IMR-90 (cell line): ENCODE results near the gene KDF1. TPM values are rescaled to one million over a fixed set of nuclear protein-coding genes. Genes with fewer than 3 reads are reported as not detected.

Experiments used
- ATAC-seq: fragments of 200-7000 bp; cut with Tn5 transposase; 2 replicates; pipeline ENCODE4 v1.9.1; 2020; ENCODE audit warnings: low read depth, mild to moderate bottlenecking, moderate library complexity
- BruUV-seq: library from RNA; stranded (reverse); fragments of 400-500 nt; replicated peaks from 2 replicates; lab custom pipeline; 2021; lab: Mats Ljungman, UMichigan
- CTCF ChIA-PET: fragments of 300-600 bp; formaldehyde crosslinking; extraction: SDS; loops from one replicate; lab custom pipeline; 2021; ENCODE audit warnings: antibody characterized with exemption; lab: Yijun Ruan, JAX
- POLR2A ChIA-PET: fragments of 300-600 bp; sonication (Branson Sonifier 250); formaldehyde crosslinking; loops from one replicate; lab custom pipeline; 2022; ENCODE audit warnings: antibody characterized with exemption; ENCODE audit not compliant: unreplicated experiment; lab: Charles Lee
- DNase-seq: peaks from one replicate; pipeline ENCODE4 v3.0.0; 2013
- H2AFZ ChIP-seq: replicated peaks from 2 replicates; pipeline ENCODE3; 2013; ENCODE audit warnings: low read length, mild to moderate bottlenecking; ENCODE audit not compliant: poor library complexity
- H2AK5ac ChIP-seq: 2 replicates; pipeline ENCODE4 v1.6.1; 2013; ENCODE audit warnings: low read depth, low read length, inconsistent platforms
- H2AK9ac ChIP-seq: replicated peaks from 2 replicates; pipeline ENCODE3; 2013; ENCODE audit warnings: mild to moderate bottlenecking, low read depth, low read length, moderate library complexity; ENCODE audit not compliant: poor library complexity
- H2BK120ac ChIP-seq: 2 replicates; pipeline ENCODE4 v1.6.1; 2013; ENCODE audit warnings: low read depth, low read length, inconsistent platforms
- H2BK15ac ChIP-seq: 3 replicates; pipeline ENCODE4 v1.6.1; 2013; ENCODE audit warnings: low read depth, low read length, inconsistent platforms
- H2BK20ac ChIP-seq: 2 replicates; pipeline ENCODE4 v1.6.1; 2013; ENCODE audit warnings: low read depth, mild to moderate bottlenecking, inconsistent platforms, low read length, moderate library complexity
- H2BK5ac ChIP-seq: 2 replicates; pipeline ENCODE4 v1.6.1; 2013; ENCODE audit warnings: mild to moderate bottlenecking, low read depth, low read length, inconsistent platforms; ENCODE audit not compliant: poor library complexity, severe bottlenecking
- H3K14ac ChIP-seq: replicated peaks from 2 replicates; pipeline ENCODE4 v1.6.1; 2013; ENCODE audit warnings: low read depth, low read length, inconsistent platforms
- H3K18ac ChIP-seq: 2 replicates; pipeline ENCODE4 v1.6.1; 2013; ENCODE audit warnings: low read depth, low read length, control low read depth
- H3K23ac ChIP-seq: 2 replicates; pipeline ENCODE4 v1.6.1; 2013; ENCODE audit warnings: low read depth, low read length, inconsistent platforms
- H3K27ac ChIP-seq: 2 replicates; pipeline ENCODE4 v1.5.1; 2013; ENCODE audit warnings: mild to moderate bottlenecking, control low read depth, low read length; ENCODE audit not compliant: insufficient read depth
- H3K27me3 ChIP-seq: 2 replicates; pipeline ENCODE4 v1.6.1; 2013; ENCODE audit warnings: low read length; ENCODE audit not compliant: control insufficient read depth, insufficient read depth
- H3K36me3 ChIP-seq: 2 replicates; pipeline ENCODE4 v1.6.1; 2013; ENCODE audit warnings: low read length, mixed read lengths; ENCODE audit not compliant: control insufficient read depth, insufficient read depth
- H3K4ac ChIP-seq: 2 replicates; pipeline ENCODE4 v1.6.1; 2013; ENCODE audit warnings: low read depth, low read length, inconsistent platforms
- H3K4me1 ChIP-seq: 2 replicates; pipeline ENCODE4 v1.6.1; 2013; ENCODE audit warnings: low read length, mixed read lengths; ENCODE audit not compliant: control insufficient read depth, insufficient read depth
- H3K4me2 ChIP-seq: 2 replicates; pipeline ENCODE4 v1.6.1; 2013; ENCODE audit warnings: low read depth, mild to moderate bottlenecking, control low read depth, low read length, moderate library complexity
- H3K4me3 ChIP-seq: 2 replicates; pipeline ENCODE4 v1.5.1; 2013; ENCODE audit warnings: low read depth, mild to moderate bottlenecking, control low read depth, low read length, moderate library complexity; ENCODE audit not compliant: insufficient read depth
- H3K56ac ChIP-seq: 2 replicates; pipeline ENCODE4 v1.6.1; 2013; ENCODE audit warnings: low read length, inconsistent platforms; ENCODE audit not compliant: insufficient read depth; ENCODE audit errors: extremely low read depth
- H3K79me1 ChIP-seq, 2 experiments: 2 replicates each; pipeline ENCODE4 v1.6.1; 2013; ENCODE audit warnings: low read length in 2 of 2, inconsistent platforms in 1 of 2, low read depth in 1 of 2
- H3K9ac ChIP-seq: 2 replicates; pipeline ENCODE4 v1.6.1; 2013; ENCODE audit warnings: low read depth, low read length, control low read depth
- H3K9me1 ChIP-seq: 2 replicates; pipeline ENCODE4 v1.6.1; 2013; ENCODE audit warnings: low read length, inconsistent platforms; ENCODE audit not compliant: insufficient read depth
- H3K9me3 ChIP-seq: 2 replicates; pipeline ENCODE4 v1.6.1; 2013; ENCODE audit warnings: low read length; ENCODE audit not compliant: control insufficient read depth, insufficient read depth
- H4K20me1 ChIP-seq: 2 replicates; pipeline ENCODE4 v1.6.1; 2013; ENCODE audit warnings: low read length, inconsistent platforms; ENCODE audit not compliant: insufficient read depth
- H4K5ac ChIP-seq: 2 replicates; pipeline ENCODE4 v1.6.1; 2013; ENCODE audit warnings: mild to moderate bottlenecking, low read depth, low read length, control low read depth
- H4K8ac ChIP-seq, 2 experiments: 2 replicates each; pipeline ENCODE4 v1.6.1; 2013; ENCODE audit warnings: low read depth in 2 of 2, low read length in 2 of 2, control low read depth in 1 of 2, inconsistent platforms in 1 of 2
- H4K91ac ChIP-seq: 2 replicates; pipeline ENCODE4 v1.6.1; 2013; ENCODE audit warnings: low read depth, low read length, inconsistent platforms; ENCODE audit not compliant: insufficient read depth
- BHLHE40 ChIP-seq: fragments of 150-350 bp; IDR thresholded peaks from 2 replicates; pipeline ENCODE4 v1.6.1; 2016; ENCODE audit warnings: mild to moderate bottlenecking, low read depth, low read length
- CEBPB ChIP-seq: IDR thresholded peaks from 2 replicates; pipeline ENCODE4 v1.6.1; 2012; ENCODE audit warnings: low read depth, low read length, improper control_type of control experiment
- MAFK ChIP-seq: IDR thresholded peaks from 2 replicates; pipeline ENCODE4 v1.6.1; 2012; ENCODE audit warnings: low read depth, low read length, improper control_type of control experiment
- MAZ ChIP-seq: IDR thresholded peaks from 2 replicates; pipeline ENCODE4 v1.6.1; 2012; ENCODE audit warnings: low read depth, mild to moderate bottlenecking, low read length, improper control_type of control experiment, moderate library complexity, borderline replicate concordance
- POLR2A ChIP-seq: IDR thresholded peaks from 2 replicates; pipeline ENCODE4 v1.6.1; 2012; ENCODE audit warnings: mild to moderate bottlenecking, low read depth, low read length
- RAD21 ChIP-seq: IDR thresholded peaks from 2 replicates; pipeline ENCODE4 v1.6.1; 2012; ENCODE audit warnings: low read length, improper control_type of control experiment
- RFX5 ChIP-seq: IDR thresholded peaks from 2 replicates; pipeline ENCODE4 v1.8.0; 2012; ENCODE audit warnings: low read depth, mild to moderate bottlenecking, low read length, moderate library complexity
- SMC3 ChIP-seq: fragments of 150-350 bp; IDR thresholded peaks from 2 replicates; pipeline ENCODE4 v1.6.1; 2016; ENCODE audit warnings: low read depth, mild to moderate bottlenecking, antibody characterized with exemption, low read length, moderate library complexity
- WGBS, 2 experiments: methylation state at CpG; one replicate each; pipeline versions ENCODE4 v1.1.5 to v1.1.7; 2013; ENCODE audit warnings: missing lambda C conversion rate in 2 of 2; ENCODE audit not compliant: insufficient read length in 1 of 2; ENCODE audit errors: extremely low coverage in 2 of 2; 5-methylcytosine and 5-hydroxymethylcytosine counted together
- dilution Hi-C: fragments of 300-500 bp; cut with HindIII; formaldehyde crosslinking; loops from one replicate; pipeline ENCODE4 v1.14.3; 2018; ENCODE audit warnings: low sequenced_read_pairs; ENCODE audit not compliant: unreplicated experiment
- in situ Hi-C: fragments of 300-500 bp; cut with MboI; formaldehyde crosslinking; loops from 3 replicates; pipeline ENCODE4 v1.14.3; 2019; ENCODE audit warnings: low sequenced_read_pairs, inconsistent platforms, mixed read lengths
- intact Hi-C: fragments of 100-400 bp; cut with micrococcal nuclease; formaldehyde crosslinking; loops from 2 replicates; pipeline ENCODE4 v1.10.0; 2022
- polyA plus RNA-seq, 3 experiments: library from polyadenylated mRNA; depleted of rRNA; stranded (reverse); fragments of >200 nt; gene quantifications; 2 replicates each; pipeline ENCODE4 v1.2.3, GENCODE V29; 2012; ENCODE audit warnings: low replicate concordance in 1 of 3
- total RNA-seq: library from RNA; depleted of rRNA; stranded (reverse); fragments of >200 nt; gene quantifications from 2 replicates; pipeline ENCODE4 v1.2.3, GENCODE V29; 2012
- TF ChIP-seq, protein P1 (sequence below): conservative IDR thresholded peaks from 2 replicates; pipeline ENCODE4 v1.5.1; 2012; ENCODE audit warnings: mild to moderate bottlenecking, low read depth, low read length, improper control_type of control experiment

KDF1 gene
- total and polyA plus RNA-seq, 2 of the 4 experiments (the other 2 are of a cell fraction) = not detected

DNA sequence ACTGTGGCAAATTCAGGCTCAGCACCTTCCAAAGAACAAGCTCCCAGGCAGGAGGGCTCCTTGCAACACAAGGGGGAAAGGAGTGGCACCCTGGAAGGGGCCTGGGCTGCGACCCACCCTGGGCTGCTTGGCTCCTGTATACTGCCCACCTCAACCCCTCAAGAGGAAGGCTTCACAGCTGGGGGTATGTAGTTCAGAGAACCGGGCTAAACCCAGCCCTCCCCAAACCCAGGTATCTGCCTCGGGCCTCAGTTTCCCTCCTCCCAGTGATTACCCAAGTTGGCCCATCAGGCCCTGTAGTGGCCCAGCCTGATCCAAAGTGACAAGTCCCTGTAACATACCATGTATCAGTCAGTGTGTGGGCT lies 44.9 kb upstream of the KDF1 start:
- CTCF ChIA-PET = interaction anchor here (1.3 kb wide), 1 partner anchor 38 kb away, joined by 3 read pairs; no protein-coding TSS in a partner anchor
- Histone ChIP-seq H2BK5ac (peak overlapping the region; percentile 32), H3K18ac (no peak overlapping the region), H3K4me2 (0 out of 2 replicates have a peak overlapping the region, but pooled peaks have one; percentile 13), H4K91ac (peak overlapping the region; percentile 27; the same call in 1 of the 2 replicates), H2BK120ac (no peak overlapping the region), H2AFZ (peak overlapping the region; percentile 72), H4K20me1 (peaks cover 7% of the 10 kb centered on the region; the same call in 1 of the 2 replicates), H3K79me1 (peaks cover 19 to 81% of the 10 kb centered on the region in 2 experiments; a peak in 3 of 4 replicates), H2AK5ac (peak overlapping the region; percentile 70; the same call in 1 of the 2 replicates), H3K56ac (no peak overlapping the region), H3K27me3 (no peaks in the 10 kb centered on the region), H3K9me3 (no peaks in the 10 kb centered on the region), H3K4me1 (peaks cover 35% of the 10 kb centered on the region), H3K9ac (0 out of 2 replicates have a peak overlapping the region, but pooled peaks have one; percentile 18), H3K14ac (no peak overlapping the region), H4K8ac (peak overlapping the region; percentile 20 to 30; a peak in 1 of 4 replicates), H4K5ac (peak overlapping the region; percentile 19; the same call in 1 of the 2 replicates), H3K23ac (no peak overlapping the region), H2BK20ac (no peak overlapping the region), H3K36me3 (peaks cover 6% of the 10 kb centered on the region), H2BK15ac (peak overlapping the region; percentile 16; the same call in 1 of the 3 replicates), H3K4me3 (no peak overlapping the region), H3K4ac (peak overlapping the region; percentile 42), H3K9me1 (peaks cover 38% of the 10 kb centered on the region), H2AK9ac (peak overlapping the region; percentile 61), H3K27ac (peak overlapping the region; percentile 8; the same call in 1 of the 2 replicates)
- no TSS peak for BruUV-seq
- WGBS, 2 experiments = 100% methylated on average over 1 of the region's 3 CpGs; no CpG with 5 or more reads in 1 of the 2 experiments
- ATAC-seq (no peak), DNase-seq (no peak)
- dilution Hi-C loops (no loop called here), in situ Hi-C loops (no loop called here), intact Hi-C loops (no loop called here)
- TF ChIP-seq MAZ = no peak
- TF ChIP-seq RAD21 = no peak
- TF ChIP-seq, protein P1, sequence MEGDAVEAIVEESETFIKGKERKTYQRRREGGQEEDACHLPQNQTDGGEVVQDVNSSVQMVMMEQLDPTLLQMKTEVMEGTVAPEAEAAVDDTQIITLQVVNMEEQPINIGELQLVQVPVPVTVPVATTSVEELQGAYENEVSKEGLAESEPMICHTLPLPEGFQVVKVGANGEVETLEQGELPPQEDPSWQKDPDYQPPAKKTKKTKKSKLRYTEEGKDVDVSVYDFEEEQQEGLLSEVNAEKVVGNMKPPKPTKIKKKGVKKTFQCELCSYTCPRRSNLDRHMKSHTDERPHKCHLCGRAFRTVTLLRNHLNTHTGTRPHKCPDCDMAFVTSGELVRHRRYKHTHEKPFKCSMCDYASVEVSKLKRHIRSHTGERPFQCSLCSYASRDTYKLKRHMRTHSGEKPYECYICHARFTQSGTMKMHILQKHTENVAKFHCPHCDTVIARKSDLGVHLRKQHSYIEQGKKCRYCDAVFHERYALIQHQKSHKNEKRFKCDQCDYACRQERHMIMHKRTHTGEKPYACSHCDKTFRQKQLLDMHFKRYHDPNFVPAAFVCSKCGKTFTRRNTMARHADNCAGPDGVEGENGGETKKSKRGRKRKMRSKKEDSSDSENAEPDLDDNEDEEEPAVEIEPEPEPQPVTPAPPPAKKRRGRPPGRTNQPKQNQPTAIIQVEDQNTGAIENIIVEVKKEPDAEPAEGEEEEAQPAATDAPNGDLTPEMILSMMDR = no peak
- TF ChIP-seq RFX5 = no peak
- TF ChIP-seq SMC3 = no peak
- TF ChIP-seq BHLHE40 = no peak
- no peak for TF ChIP-seq MAFK
- TF ChIP-seq POLR2A = no peak
- TF ChIP-seq CEBPB = no peak
- POLR2A ChIA-PET = no interaction called here
